Nephron (organoid): ENCODE data around the gene IKZF1.

ENCODE experiments used
- H3K27ac Mint-ChIP-seq, 3 experiments: 2 replicates each; pipeline ENCODE4 v1.8.0; 2020; ENCODE audit warnings: mixed read lengths in 3 of 3, mild to moderate bottlenecking in 2 of 3, moderate library complexity in 1 of 3
- H3K27me3 Mint-ChIP-seq: 2 replicates; pipeline ENCODE4 v1.8.0; 2021; ENCODE audit warnings: low read depth, mild to moderate bottlenecking, moderate library complexity, mixed read lengths
- H3K36me3 Mint-ChIP-seq: 2 replicates; pipeline ENCODE4 v1.8.0; 2020; ENCODE audit warnings: low read depth, mixed read lengths
- H3K4me1 Mint-ChIP-seq: 2 replicates; pipeline ENCODE4 v1.8.0; 2020; ENCODE audit warnings: mixed read lengths
- H3K4me3 Mint-ChIP-seq, 3 experiments: 2 replicates each; pipeline ENCODE4 v1.8.0; 2020; ENCODE audit warnings: mild to moderate bottlenecking in 3 of 3, mixed read lengths in 3 of 3, moderate library complexity in 2 of 3
- H3K9me3 Mint-ChIP-seq: 2 replicates; pipeline ENCODE4 v1.8.0; 2020; ENCODE audit warnings: mixed read lengths
- TF ChIP-seq, protein P1 (sequence below), 3 experiments: fragments of 200-600 bp; sonication (generic); IDR thresholded peaks; one replicate each; pipeline ENCODE4 v1.5.0; 2021; ENCODE audit warnings: antibody characterized with exemption in 3 of 3; ENCODE audit not compliant: unreplicated experiment in 3 of 3

IKZF1 gene

DNA sequence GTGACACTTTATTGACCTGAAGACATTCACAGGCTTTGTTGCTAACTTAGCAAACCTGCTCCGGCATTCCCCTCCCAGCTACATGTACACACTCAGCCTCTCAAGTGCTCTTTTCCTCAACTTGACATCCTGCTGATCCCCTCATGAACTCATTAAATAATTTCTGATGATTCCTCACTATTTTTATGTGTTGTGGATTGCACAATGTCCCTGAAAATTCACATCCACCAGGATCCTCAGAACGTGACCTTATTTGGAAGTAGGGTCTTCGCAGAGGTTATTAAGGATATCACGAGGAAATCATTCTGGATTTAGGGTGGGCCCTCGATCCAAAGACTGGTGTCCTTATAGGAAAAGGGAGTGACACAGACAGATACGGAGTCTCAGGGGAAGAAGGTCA is 118.3 kb downstream of the IKZF1 start:
- H3K36me3 Mint-ChIP-seq, result no peaks in the 10 kb centered on the region
- no peak overlapping the region for H3K4me3 Mint-ChIP-seq
- no peak overlapping the region for H3K27ac Mint-ChIP-seq
- TF ChIP-seq, protein P1, sequence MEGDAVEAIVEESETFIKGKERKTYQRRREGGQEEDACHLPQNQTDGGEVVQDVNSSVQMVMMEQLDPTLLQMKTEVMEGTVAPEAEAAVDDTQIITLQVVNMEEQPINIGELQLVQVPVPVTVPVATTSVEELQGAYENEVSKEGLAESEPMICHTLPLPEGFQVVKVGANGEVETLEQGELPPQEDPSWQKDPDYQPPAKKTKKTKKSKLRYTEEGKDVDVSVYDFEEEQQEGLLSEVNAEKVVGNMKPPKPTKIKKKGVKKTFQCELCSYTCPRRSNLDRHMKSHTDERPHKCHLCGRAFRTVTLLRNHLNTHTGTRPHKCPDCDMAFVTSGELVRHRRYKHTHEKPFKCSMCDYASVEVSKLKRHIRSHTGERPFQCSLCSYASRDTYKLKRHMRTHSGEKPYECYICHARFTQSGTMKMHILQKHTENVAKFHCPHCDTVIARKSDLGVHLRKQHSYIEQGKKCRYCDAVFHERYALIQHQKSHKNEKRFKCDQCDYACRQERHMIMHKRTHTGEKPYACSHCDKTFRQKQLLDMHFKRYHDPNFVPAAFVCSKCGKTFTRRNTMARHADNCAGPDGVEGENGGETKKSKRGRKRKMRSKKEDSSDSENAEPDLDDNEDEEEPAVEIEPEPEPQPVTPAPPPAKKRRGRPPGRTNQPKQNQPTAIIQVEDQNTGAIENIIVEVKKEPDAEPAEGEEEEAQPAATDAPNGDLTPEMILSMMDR (IDR thresholded peaks at IDR 0.05; ENCODE audit: unreplicated experiment in 3 of 3), result no peak
- H3K4me1 Mint-ChIP-seq, result no peaks in the 10 kb centered on the region
- H3K27me3 Mint-ChIP-seq, result no peaks in the 10 kb centered on the region
- no peaks in the 10 kb centered on the region for H3K9me3 Mint-ChIP-seq

DNA sequence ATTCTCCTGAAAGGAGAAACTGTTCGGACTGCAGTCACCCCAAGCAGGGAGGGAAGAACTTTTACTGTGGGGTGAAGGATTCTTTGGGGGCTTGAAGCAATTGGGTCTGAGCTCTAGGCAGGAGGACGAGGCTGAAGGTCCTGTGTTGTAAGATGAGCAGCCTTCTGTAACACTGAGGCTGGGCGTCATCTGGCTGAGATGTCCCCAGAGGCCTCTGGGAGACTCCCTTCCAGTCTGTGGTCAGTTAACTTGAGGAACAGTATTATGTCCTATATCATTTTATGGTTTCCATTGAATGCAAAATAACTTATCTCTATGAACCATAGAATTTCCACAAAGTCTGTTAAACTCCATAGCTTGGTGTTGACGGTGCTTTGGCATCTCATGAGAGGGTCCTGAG is 119.3 kb downstream of the IKZF1 start:
- TF ChIP-seq, protein P1 (IDR thresholded peaks at IDR 0.05; ENCODE audit: unreplicated experiment in 3 of 3), result no peak
- no peak overlapping the region for H3K27ac Mint-ChIP-seq
- no peaks in the 10 kb centered on the region for H3K4me1 Mint-ChIP-seq
- H3K27me3 Mint-ChIP-seq, result no peaks in the 10 kb centered on the region
- no peaks in the 10 kb centered on the region for H3K9me3 Mint-ChIP-seq
- no peak overlapping the region for H3K4me3 Mint-ChIP-seq
- H3K36me3 Mint-ChIP-seq, result no peaks in the 10 kb centered on the region

DNA sequence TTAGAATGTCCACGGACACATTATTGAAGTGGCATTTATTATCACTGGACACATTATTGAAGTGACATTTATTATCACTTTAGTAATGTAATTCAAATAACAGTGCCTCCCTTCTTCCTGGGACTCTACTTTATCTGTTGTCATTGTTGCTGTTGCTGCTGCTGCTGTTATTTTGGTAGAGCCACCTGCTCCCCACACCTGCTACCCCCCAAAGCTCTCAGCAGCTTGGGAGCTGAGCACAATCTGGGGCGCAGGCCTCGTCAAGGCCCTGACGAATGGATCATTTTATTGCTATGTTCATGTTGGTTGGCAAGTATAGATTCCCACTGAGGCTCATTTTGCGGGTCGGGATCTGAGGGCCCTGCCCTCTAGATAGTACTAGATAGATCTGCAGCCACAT is 120.8 kb downstream of the IKZF1 start:
- H3K27ac Mint-ChIP-seq, result no peak overlapping the region
- no peaks in the 10 kb centered on the region for H3K27me3 Mint-ChIP-seq
- H3K9me3 Mint-ChIP-seq, result no peaks in the 10 kb centered on the region
- no peaks in the 10 kb centered on the region for H3K4me1 Mint-ChIP-seq
- H3K4me3 Mint-ChIP-seq, result no peak overlapping the region
- no peaks in the 10 kb centered on the region for H3K36me3 Mint-ChIP-seq
- TF ChIP-seq, protein P1 (IDR thresholded peaks at IDR 0.05; ENCODE audit: unreplicated experiment in 3 of 3), result no peak

DNA sequence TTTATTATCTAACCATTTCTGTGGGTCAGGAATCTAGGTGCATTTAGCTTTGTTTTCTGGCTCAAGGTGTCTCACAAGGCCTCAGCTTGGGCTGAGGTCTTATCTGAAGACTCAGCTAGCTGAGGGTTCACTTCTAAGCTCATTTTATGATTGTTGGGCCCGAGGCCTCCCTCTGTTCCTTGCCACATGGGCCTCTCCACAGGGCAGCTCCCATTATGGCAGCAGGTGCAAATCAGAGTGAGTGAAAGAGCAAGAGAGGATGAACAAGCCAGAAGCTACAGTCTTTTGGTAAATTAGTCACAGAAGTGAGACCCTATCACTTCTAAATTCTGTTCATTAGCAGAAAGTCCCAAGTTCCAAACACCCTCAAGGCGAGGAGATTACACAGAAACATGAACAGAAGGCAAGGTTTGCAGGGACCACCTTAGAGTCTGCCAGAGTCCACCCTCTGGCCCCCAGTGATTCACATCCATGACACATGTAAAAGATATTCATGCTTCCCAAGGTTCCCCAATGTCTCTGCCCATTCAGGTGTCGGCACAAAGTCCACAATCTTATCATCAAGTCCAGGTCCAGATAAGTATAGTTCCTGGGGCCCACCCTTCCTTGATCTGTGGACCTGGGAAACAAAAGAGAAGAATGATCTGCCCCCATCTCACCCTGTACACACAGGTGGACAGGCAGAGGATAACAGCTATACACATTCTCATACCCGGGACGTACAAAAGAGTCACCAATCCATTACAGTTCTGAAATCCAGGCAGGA is 121.9 kb downstream of the IKZF1 start:
- Mint-ChIP-seq H3K4me1 (no peaks in the 10 kb centered on the region), H3K27me3 (no peaks in the 10 kb centered on the region), H3K4me3 (no peak overlapping the region), H3K36me3 (no peaks in the 10 kb centered on the region), H3K27ac (no peak overlapping the region), H3K9me3 (no peaks in the 10 kb centered on the region)
- TF ChIP-seq, protein P1 (IDR thresholded peaks at IDR 0.05; ENCODE audit: unreplicated experiment in 3 of 3), result no peak

DNA sequence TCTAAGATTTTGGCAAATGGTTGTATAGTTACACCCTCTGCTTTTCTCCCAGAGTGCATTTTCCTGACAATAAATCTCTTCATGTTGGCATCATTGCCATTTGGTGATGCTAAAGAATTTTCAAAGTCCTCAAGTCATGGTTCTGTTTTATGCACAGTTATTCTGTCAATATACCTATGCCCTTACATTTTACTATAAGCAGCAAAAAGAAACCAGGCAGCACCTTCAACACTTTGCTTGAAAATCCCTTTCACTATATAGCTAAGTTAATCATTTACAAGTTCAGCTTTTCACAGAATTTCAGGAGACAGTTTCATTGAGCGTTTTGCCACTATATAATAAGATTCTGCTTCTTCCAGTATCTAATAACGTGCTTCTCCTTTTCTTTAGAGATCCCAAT is 123.0 kb downstream of the IKZF1 start:
- H3K4me3 Mint-ChIP-seq, result no peak overlapping the region
- TF ChIP-seq, protein P1 (IDR thresholded peaks at IDR 0.05; ENCODE audit: unreplicated experiment in 3 of 3), result no peak
- no peak overlapping the region for H3K27ac Mint-ChIP-seq
- H3K27me3 Mint-ChIP-seq, result no peaks in the 10 kb centered on the region
- H3K36me3 Mint-ChIP-seq, result no peaks in the 10 kb centered on the region
- no peaks in the 10 kb centered on the region for H3K9me3 Mint-ChIP-seq
- H3K4me1 Mint-ChIP-seq, result no peaks in the 10 kb centered on the region

DNA sequence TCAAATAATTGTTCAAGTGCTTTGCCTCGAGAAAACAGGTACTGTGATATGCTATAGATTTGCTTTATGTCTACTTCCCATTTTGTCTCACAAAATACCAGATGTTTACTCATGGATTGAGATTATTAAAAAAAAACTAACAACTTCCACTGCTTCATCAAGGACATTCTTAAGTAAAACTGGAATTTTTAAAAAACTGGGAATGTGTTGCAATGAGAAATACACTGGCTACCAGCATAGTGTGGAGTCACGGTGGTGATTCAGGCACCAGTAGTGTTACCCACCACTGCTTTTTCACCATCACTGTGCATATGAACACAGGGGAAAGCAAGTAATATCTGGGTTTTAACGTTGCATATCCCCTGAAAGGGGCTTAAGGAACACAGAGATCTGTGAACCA is 124.4 kb downstream of the IKZF1 start:
- Mint-ChIP-seq H3K4me3 (no peak overlapping the region), H3K36me3 (no peaks in the 10 kb centered on the region), H3K27me3 (no peaks in the 10 kb centered on the region), H3K4me1 (no peaks in the 10 kb centered on the region), H3K9me3 (no peaks in the 10 kb centered on the region), H3K27ac (no peak overlapping the region)
- TF ChIP-seq, protein P1 (IDR thresholded peaks at IDR 0.05; ENCODE audit: unreplicated experiment in 3 of 3), result no peak
